K562 (cell line): Measurements from ENCODE around the gene POLD4. TPM values are rescaled to one million over a fixed set of nuclear protein-coding genes. Genes with fewer than 3 reads are reported as not detected.
A peak's percentile ranks its signal among the peaks of the same experiment; 100 is the strongest.

Source experiments
- ASH1L ChIP-seq: fragments of 450-650 bp; IDR thresholded peaks from 2 replicates; pipeline ENCODE4 v1.6.1; 2018; ENCODE audit warnings: borderline replicate concordance, mild to moderate bottlenecking, low read depth; ENCODE audit not compliant: partially characterized antibody
- BRF1 ChIP-seq: IDR thresholded peaks from 3 replicates; pipeline ENCODE4 v1.6.1; 2011; ENCODE audit warnings: borderline replicate concordance, mild to moderate bottlenecking; ENCODE audit not compliant: insufficient read length; ENCODE audit errors: extremely low read depth
- CBFA2T2 ChIP-seq: fragments of 450-650 bp; conservative IDR thresholded peaks from 2 replicates; pipeline ENCODE4 v1.6.1; 2017; ENCODE audit warnings: mild to moderate bottlenecking
- CTBP1 ChIP-seq: fragments of 450-650 bp; IDR thresholded peaks from 2 replicates; pipeline ENCODE4 v1.6.1; 2016; ENCODE audit warnings: borderline replicate concordance
- DACH1 ChIP-seq: fragments of 450-650 bp; IDR thresholded peaks from 2 replicates; pipeline ENCODE4 v1.6.1; 2018; ENCODE audit not compliant: partially characterized antibody
- DPF2 ChIP-seq: fragments of 450-650 bp; IDR thresholded peaks from 2 replicates; pipeline ENCODE4 v1.6.1; 2016
- E2F1 ChIP-seq: sonication (generic); formaldehyde crosslinking; IDR thresholded peaks from 2 replicates; pipeline ENCODE4 v1.8.1; 2023; ENCODE audit warnings: mild to moderate bottlenecking, missing genetic modification reagents, moderate library complexity
- FOXO4 ChIP-seq: fragments of 450-650 bp; formaldehyde crosslinking; IDR thresholded peaks from 2 replicates; pipeline ENCODE4 v1.4.0; 2020; ENCODE audit warnings: mild to moderate bottlenecking, moderate library complexity
- GABPB1 ChIP-seq: sonication (generic); formaldehyde crosslinking; IDR thresholded peaks from 2 replicates; pipeline ENCODE4 v1.8.0; 2022; ENCODE audit warnings: mild to moderate bottlenecking, missing genetic modification reagents
- HNRNPUL1 ChIP-seq: fragments of 200-400 bp; formaldehyde crosslinking; IDR thresholded peaks from 2 replicates; pipeline ENCODE4 v1.6.1; 2017; ENCODE audit warnings: low read length
- HOXB6 ChIP-seq: fragments of 250-450 bp; sonication (Bioruptor Pico); IDR thresholded peaks from 2 replicates; pipeline ENCODE4 v1.5.1; 2022; ENCODE audit warnings: mild to moderate bottlenecking, borderline replicate concordance
- IRF2 ChIP-seq: sonication (generic); formaldehyde crosslinking; IDR thresholded peaks from 2 replicates; pipeline ENCODE4 v1.8.1; 2022; ENCODE audit warnings: mild to moderate bottlenecking, missing genetic modification reagents
- KLF16 ChIP-seq: IDR thresholded peaks from 2 replicates; pipeline ENCODE4 v1.6.1; 2016; ENCODE audit warnings: antibody characterized with exemption
- MCM7 ChIP-seq, 2 experiments: fragments of 450-650 bp; IDR thresholded peaks; 2 replicates each; pipeline ENCODE4 v1.6.1; 2016 to 2018
- NCOR1 ChIP-seq: fragments of 450-650 bp; IDR thresholded peaks from 2 replicates; pipeline ENCODE4 v1.6.1; 2016; ENCODE audit warnings: mild to moderate bottlenecking, moderate library complexity
- RAD21 ChIP-seq, 2 experiments: fragments of 250-450 bp in 1 of 2; fragments of 450-650 bp in 1 of 2; sonication (Bioruptor Pico) in 1 of 2; formaldehyde crosslinking in 1 of 2; IDR thresholded peaks in 1 of 2; conservative IDR thresholded peaks in 1 of 2; 2 replicates each; pipeline versions ENCODE4 v1.4.0 to v1.8.0; 2020 to 2022; ENCODE audit warnings: mild to moderate bottlenecking in 2 of 2, moderate library complexity in 1 of 2
- RBM15 ChIP-seq: fragments of 200-400 bp; formaldehyde crosslinking; IDR thresholded peaks from 2 replicates; pipeline ENCODE4 v1.6.1; 2018; ENCODE audit warnings: mild to moderate bottlenecking, low read length, moderate library complexity; ENCODE audit not compliant: insufficient read depth
- RCOR1 ChIP-seq, 2 experiments: IDR thresholded peaks; 2 replicates each; pipeline ENCODE4 v1.6.1; 2012; ENCODE audit warnings: low read depth in 2 of 2, low read length in 2 of 2, borderline replicate concordance in 1 of 2, improper control_type of control experiment in 1 of 2
- SMARCA4 ChIP-seq: fragments of 450-650 bp; IDR thresholded peaks from 2 replicates; pipeline ENCODE4 v1.6.1; 2016
- SMARCC2 ChIP-seq: fragments of 450-650 bp; IDR thresholded peaks from 2 replicates; pipeline ENCODE4 v1.6.1; 2017; ENCODE audit warnings: antibody characterized with exemption, moderate library complexity, mild to moderate bottlenecking, low read depth
- SMARCE1 ChIP-seq: fragments of 450-650 bp; IDR thresholded peaks from 2 replicates; pipeline ENCODE4 v1.7.1; 2016; ENCODE audit warnings: mild to moderate bottlenecking
- TAL1 ChIP-seq: fragments of 450-650 bp; IDR thresholded peaks from 2 replicates; pipeline ENCODE4 v1.6.1; 2016; ENCODE audit warnings: mild to moderate bottlenecking
- TBL1XR1 ChIP-seq, 2 experiments: IDR thresholded peaks; 2 replicates each; pipeline ENCODE4 v1.6.1; 2012; ENCODE audit warnings: improper control_type of control experiment in 2 of 2, low read length in 2 of 2, mild to moderate bottlenecking in 1 of 2
- TRIM24 ChIP-seq, 2 experiments: fragments of 450-650 bp; IDR thresholded peaks; 2 replicates each; pipeline ENCODE4 v1.6.1; 2016
- ZC3H8 ChIP-seq: fragments of 450-650 bp; IDR thresholded peaks from 2 replicates; pipeline ENCODE4 v1.6.1; 2017
- ZNF124 ChIP-seq: sonication (generic); formaldehyde crosslinking; IDR thresholded peaks from 2 replicates; pipeline ENCODE4 v1.8.1; 2022; ENCODE audit warnings: missing genetic modification reagents
- ZNF584 ChIP-seq: fragments of 200-800 bp; sonication (Bioruptor generic); IDR thresholded peaks from 2 replicates; pipeline ENCODE4 v1.6.1; 2016; ENCODE audit warnings: low read depth, mild to moderate bottlenecking, missing genetic modification characterization, missing compliant biosample characterization
- ZNF589 ChIP-seq: fragments of 200-800 bp; sonication (Bioruptor generic); IDR thresholded peaks from 2 replicates; pipeline ENCODE4 v1.6.1; 2016; ENCODE audit warnings: low read depth, missing genetic modification characterization, missing compliant biosample characterization
- ZNF77 ChIP-seq: fragments of 250-450 bp; sonication (Bioruptor Pico); IDR thresholded peaks from 2 replicates; pipeline ENCODE4 v1.5.0; 2020
- polyA plus RNA-seq, 8 experiments: library from polyadenylated mRNA; depleted of rRNA in 4 of 8; stranded (reverse) in 5 of 8; unstranded in 3 of 8; fragments of >200 nt; fragmentation: Nextera tagmentation in 2 of 8; fragmentation: Illumina TruSeq in 1 of 8; extraction: Ambion mirVana in 2 of 8; extraction: Trizol in 1 of 8; gene quantifications; 2 replicates each; pipeline versions ENCODE4 v1.2.1 to v1.2.3, GENCODE V29; 2011 to 2014; ENCODE audit warnings: inconsistent platforms in 1 of 8, missing spikeins in 1 of 8
- total RNA-seq, 7 experiments: library from RNA; depleted of rRNA in 6 of 7; stranded (reverse); fragments of >200 nt in 6 of 7; fragmentation: Illumina TruSeq in 2 of 7; extraction: Trizol in 2 of 7; gene quantifications; 2 replicates each; pipeline versions ENCODE4 v1.2.1 to v1.2.3, GENCODE V29; 2011 to 2021; ENCODE audit warnings: low replicate concordance in 1 of 7

Gene POLD4
- total and polyA plus RNA-seq, 9 of the 15 experiments (the other 6 are each of a cell fraction or from before 2014, with no cell fraction given) = 5.8 to 64.5 (median 18.3) TPM

GRCh38 chr11:67354075-67355022 lies 1.0 kb upstream of the POLD4 start (continued):
- TF ChIP-seq E2F1 (no peak), RCOR1 (IDR thresholded peaks at IDR 0.05; ENCODE audit: borderline replicate concordance in 1 of 2, low read depth in 2 of 2, low read length in 2 of 2) (peak in 1 of 2 experiments; percentile 67; a peak in 2 of 4 replicates), TBL1XR1 (IDR thresholded peaks at IDR 0.05; ENCODE audit: low read length in 2 of 2) (peak in 1 of 2 experiments; percentile 67; a peak in 1 of 4 replicates), NCOR1 (peak; percentile 51), ZNF589 (CRISPR knock-in tag) (peak; percentile 77; the same call in 1 of the 2 replicates), BRF1 (no peak), ASH1L (no peak), IRF2 (CRISPR knock-in tag) (no peak), DACH1 (peak; percentile 20), CBFA2T2 (0 out of 2 replicates have a peak, but pooled peaks have one; percentile 34), RAD21 (CRISPR knock-in tag; conservative IDR thresholded peaks at IDR 0.05 in 1 of 2, IDR thresholded peaks at IDR 0.05 in 1 of 2) (0 out of 4 replicates have a peak, but pooled peaks of 1 of the 2 experiments have one; percentile 11), KLF16 (0 out of 2 replicates have a peak, but pooled peaks have one; percentile 64), HOXB6 (CRISPR knock-in tag) (no peak), HNRNPUL1 (no peak), ZNF124 (CRISPR knock-in tag) (no peak), ZNF584 (CRISPR knock-in tag) (no peak), TRIM24 (IDR thresholded peaks at IDR 0.05) (no peak; a peak in 1 of 4 replicates), FOXO4 (CRISPR knock-in tag) (no peak), TAL1 (no peak), MCM7 (IDR thresholded peaks at IDR 0.05) (no peak), SMARCC2 (no peak; the same call in 1 of the 2 replicates), RBM15 (no peak), ZNF77 (no peak), DPF2 (peak; percentile 94), SMARCA4 (peak; percentile 85), ZC3H8 (no peak), GABPB1 (CRISPR knock-in tag) (peak; percentile 13; the same call in 1 of the 2 replicates), CTBP1 (peak; percentile 82), SMARCE1 (peak; percentile 95)
